Stimulated activated naive B cell treated with anti-CD40 and anti-IgM and Interleukin-4, amounts not matched to agents 10 μg/mL and 1 μg/mL and 100 μg/mL, for 72 hours (primary cell): Measurements from ENCODE around the gene ANKUB1.
"Not testable (repeated sequence)": the region's sequence is repeated elsewhere in the genome, so short reads cannot be mapped to it uniquely, and the experiment has no call there.

ENCODE experiments used
- ATAC-seq, 2 donors: fragments of 150-1000 bp; cut with Tn5 transposase; replicated peaks; 2 replicates each; pipeline ENCODE4 v1.10.0; 2021; ENCODE audit warnings: moderate library complexity in 1 of 2
- DNase-seq: peaks from one replicate; pipeline ENCODE4 v3.0.0; 2021
- H3K27ac Mint-ChIP-seq: one replicate; pipeline ENCODE4 v1.8.0; 2022; ENCODE audit warnings: mild to moderate bottlenecking, mixed read lengths
- H3K27me3 Mint-ChIP-seq, 2 donors: one replicate each; pipeline ENCODE4 v1.8.0; 2022; ENCODE audit warnings: mixed read lengths in 2 of 2
- H3K36me3 Mint-ChIP-seq, 2 donors: one replicate each; pipeline ENCODE4 v1.8.0; 2022; ENCODE audit warnings: mixed read lengths in 2 of 2, mild to moderate bottlenecking in 1 of 2
- H3K4me1 Mint-ChIP-seq, 2 donors: one replicate each; pipeline ENCODE4 v1.8.0; 2022; ENCODE audit warnings: mixed read lengths in 2 of 2, mild to moderate bottlenecking in 1 of 2
- H3K4me3 Mint-ChIP-seq, 2 donors: one replicate each; pipeline ENCODE4 v1.8.0; 2022; ENCODE audit warnings: mild to moderate bottlenecking in 2 of 2, mixed read lengths in 2 of 2, moderate library complexity in 1 of 2
- H3K9me3 Mint-ChIP-seq, 2 donors: one replicate each; pipeline ENCODE4 v1.8.0; 2022; ENCODE audit warnings: mixed read lengths in 2 of 2, mild to moderate bottlenecking in 1 of 2

The ANKUB1 gene

GRCh38 chr3:149792452-149793270, at the start of gene ANKUB1:
Gene ANKUB1, minus strand, starts transcription at chr3:149792554. Its CDS starts 188 bp downstream, at chr3:149792366.
- Mint-ChIP-seq H3K27ac (no peak within 1 kb of the TSS), H3K4me3 (no peak within 1 kb of the TSS)
- no peak for DNase-seq

GRCh38 chr3:149839896-149840295, 47.5 kb upstream of the ANKUB1 start:
- H3K4me3 Mint-ChIP-seq, result no peak overlapping the region

More at GRCh38 chr3:149792452-149793270, at the start of gene ANKUB1:
- Mint-ChIP-seq H3K4me1 (no peaks in the 10 kb centered on the region), H3K9me3 (no peaks in the 10 kb centered on the region), H3K27me3 (peaks cover 7 to 8% of the 10 kb centered on the region in 2 donors), H3K36me3 (no peaks in the 10 kb centered on the region)
- no peak for ATAC-seq

GRCh38 chr3:149839469-149839868, 47.1 kb upstream of the ANKUB1 start:
- H3K4me1 Mint-ChIP-seq, result peaks cover 17 to 40% of the 10 kb centered on the region in 2 donors
- not testable (repeated sequence) for ATAC-seq, H3K4me3 Mint-ChIP-seq, H3K27me3 Mint-ChIP-seq, DNase-seq, H3K27ac Mint-ChIP-seq
- peaks cover 12 to 15% of the 10 kb centered on the region in 2 donors for H3K9me3 Mint-ChIP-seq
- H3K36me3 Mint-ChIP-seq, result peaks cover 33 to 45% of the 10 kb centered on the region in 2 donors

More at GRCh38 chr3:149839896-149840295, 47.5 kb upstream of the ANKUB1 start:
- Mint-ChIP-seq H3K27me3 (no peaks in the 10 kb centered on the region), H3K9me3 (peaks cover 10 to 11% of the 10 kb centered on the region in 2 donors), H3K36me3 (peaks cover 28 to 41% of the 10 kb centered on the region in 2 donors), H3K27ac (no peak overlapping the region), H3K4me1 (peaks cover 20 to 44% of the 10 kb centered on the region in 2 donors)
- DNase-seq (no peak), ATAC-seq (no peak)

- not testable (repeated sequence) for H3K27ac Mint-ChIP-seq, H3K27me3 Mint-ChIP-seq, H3K4me3 Mint-ChIP-seq, DNase-seq, ATAC-seq
- Mint-ChIP-seq H3K4me1 (peaks cover 17 to 31% of the 10 kb centered on the region in 2 donors), H3K36me3 (peaks cover 33 to 46% of the 10 kb centered on the region in 2 donors), H3K9me3 (peaks cover 13 to 16% of the 10 kb centered on the region in 2 donors)
These were observed 46.1 kb upstream of the ANKUB1 start for GRCh38 chr3:149838491-149838890.

- H3K27me3 Mint-ChIP-seq, result no peaks in the 10 kb centered on the region
- H3K36me3 Mint-ChIP-seq, result peaks cover 39 to 55% of the 10 kb centered on the region in 2 donors
- DNase-seq (no peak), ATAC-seq (no peak)
- no peak overlapping the region for H3K27ac Mint-ChIP-seq
- H3K4me3 Mint-ChIP-seq, result no peak overlapping the region
- peaks cover 0 to 3% of the 10 kb centered on the region in 2 donors for H3K4me1 Mint-ChIP-seq
- H3K9me3 Mint-ChIP-seq, result peaks cover 18 to 21% of the 10 kb centered on the region in 2 donors
These were observed 40.9 kb upstream of the ANKUB1 start for GRCh38 chr3:149833241-149833640.

- DNase-seq (no peak), ATAC-seq (no peak)
- peaks cover 12 to 17% of the 10 kb centered on the region in 2 donors for H3K9me3 Mint-ChIP-seq
- H3K27me3 Mint-ChIP-seq, result no peaks in the 10 kb centered on the region
- no peak overlapping the region for H3K27ac Mint-ChIP-seq
- no peak overlapping the region for H3K4me3 Mint-ChIP-seq
- peaks cover 0 to 1% of the 10 kb centered on the region in 2 donors for H3K4me1 Mint-ChIP-seq
- peaks cover 28 to 44% of the 10 kb centered on the region in 2 donors for H3K36me3 Mint-ChIP-seq
These were observed 39.7 kb upstream of the ANKUB1 start for GRCh38 chr3:149832086-149832485.

- no peaks in the 10 kb centered on the region for H3K27me3 Mint-ChIP-seq
- H3K4me1 Mint-ChIP-seq, result peaks cover 0 to 1% of the 10 kb centered on the region in 2 donors
- no peak overlapping the region for H3K27ac Mint-ChIP-seq
- peaks cover 25 to 39% of the 10 kb centered on the region in 2 donors for H3K36me3 Mint-ChIP-seq
- H3K4me3 Mint-ChIP-seq, result no peak overlapping the region
- DNase-seq, result no peak
- peaks cover 12 to 15% of the 10 kb centered on the region in 2 donors for H3K9me3 Mint-ChIP-seq
- ATAC-seq, result no peak
These were observed 39.0 kb upstream of the ANKUB1 start for GRCh38 chr3:149831321-149831720.

GRCh38 chr3:149830902-149831301, 38.5 kb upstream of the ANKUB1 start:
- peaks cover 23 to 39% of the 10 kb centered on the region in 2 donors for H3K36me3 Mint-ChIP-seq
- no peaks in the 10 kb centered on the region for H3K27me3 Mint-ChIP-seq
- no peak for ATAC-seq
- no peak overlapping the region for H3K4me3 Mint-ChIP-seq
- no peak for DNase-seq
- peaks cover 3 to 4% of the 10 kb centered on the region in 2 donors for H3K4me1 Mint-ChIP-seq
- H3K9me3 Mint-ChIP-seq, result peaks cover 12 to 15% of the 10 kb centered on the region in 2 donors
- H3K27ac Mint-ChIP-seq, result no peak overlapping the region

- not testable (repeated sequence) for H3K4me3 Mint-ChIP-seq, H3K4me1 Mint-ChIP-seq, H3K27ac Mint-ChIP-seq, ATAC-seq, DNase-seq, H3K27me3 Mint-ChIP-seq
- Mint-ChIP-seq H3K36me3 (peaks cover 19 to 30% of the 10 kb centered on the region in 2 donors), H3K9me3 (peaks cover 7 to 12% of the 10 kb centered on the region in 2 donors)
These were observed 37.3 kb upstream of the ANKUB1 start for GRCh38 chr3:149829631-149830030.

GRCh38 chr3:149828390-149828789, 36.0 kb upstream of the ANKUB1 start:
- Mint-ChIP-seq H3K4me1 (peaks cover 5 to 8% of the 10 kb centered on the region in 2 donors), H3K27ac (no peak overlapping the region), H3K9me3 (peaks cover 9 to 10% of the 10 kb centered on the region in 2 donors), H3K4me3 (no peak overlapping the region), H3K36me3 (peaks cover 20 to 30% of the 10 kb centered on the region in 2 donors), H3K27me3 (no peaks in the 10 kb centered on the region)
- DNase-seq (no peak), ATAC-seq (no peak)

GRCh38 chr3:149826636-149827035, 34.3 kb upstream of the ANKUB1 start:
- Mint-ChIP-seq H3K4me1 (peaks cover 11 to 13% of the 10 kb centered on the region in 2 donors), H3K4me3 (no peak overlapping the region), H3K36me3 (peaks cover 17 to 26% of the 10 kb centered on the region in 2 donors), H3K27me3 (no peaks in the 10 kb centered on the region), H3K9me3 (peaks cover 8 to 9% of the 10 kb centered on the region in 2 donors), H3K27ac (no peak overlapping the region)
- DNase-seq (no peak), ATAC-seq (no peak)

GRCh38 chr3:149820183-149820582, 27.8 kb upstream of the ANKUB1 start:
- H3K36me3 Mint-ChIP-seq, result peaks cover 8 to 24% of the 10 kb centered on the region in 2 donors
- no peak overlapping the region for H3K27ac Mint-ChIP-seq
- no peak overlapping the region for H3K4me3 Mint-ChIP-seq
- no peak for DNase-seq
- no peak for ATAC-seq
- peaks cover 1 to 4% of the 10 kb centered on the region in 2 donors for H3K9me3 Mint-ChIP-seq
- peaks cover 29 to 52% of the 10 kb centered on the region in 2 donors for H3K4me1 Mint-ChIP-seq
- H3K27me3 Mint-ChIP-seq, result no peaks in the 10 kb centered on the region

- Mint-ChIP-seq H3K4me1 (peaks cover 31 to 60% of the 10 kb centered on the region in 2 donors), H3K4me3 (no peak overlapping the region), H3K27me3 (no peaks in the 10 kb centered on the region), H3K9me3 (peaks cover 1 to 4% of the 10 kb centered on the region in 2 donors), H3K36me3 (peaks cover 8 to 24% of the 10 kb centered on the region in 2 donors), H3K27ac (no peak overlapping the region)
- no peak for ATAC-seq
- no peak for DNase-seq
These were observed 27.1 kb upstream of the ANKUB1 start for GRCh38 chr3:149819432-149819831.

- H3K27ac Mint-ChIP-seq, result peak overlapping the region; percentile 56
- peaks cover 6 to 15% of the 10 kb centered on the region in 2 donors for H3K36me3 Mint-ChIP-seq
- peak overlapping the region; percentile 16 to 39 for H3K4me3 Mint-ChIP-seq
- no peaks in the 10 kb centered on the region for H3K27me3 Mint-ChIP-seq
- no peak for DNase-seq
- ATAC-seq, result no peak
- no peaks in the 10 kb centered on the region for H3K9me3 Mint-ChIP-seq
- peaks cover 36 to 69% of the 10 kb centered on the region in 2 donors for H3K4me1 Mint-ChIP-seq
These were observed 24.6 kb upstream of the ANKUB1 start for GRCh38 chr3:149816986-149817385.

- peaks cover 34 to 67% of the 10 kb centered on the region in 2 donors for H3K4me1 Mint-ChIP-seq
- H3K4me3 Mint-ChIP-seq, result no peak overlapping the region
- H3K27ac Mint-ChIP-seq, result no peak overlapping the region
- ATAC-seq (no peak), DNase-seq (no peak)
- no peaks in the 10 kb centered on the region for H3K27me3 Mint-ChIP-seq
- no peaks in the 10 kb centered on the region for H3K9me3 Mint-ChIP-seq
- peaks cover 4 to 11% of the 10 kb centered on the region in 2 donors for H3K36me3 Mint-ChIP-seq
These were observed 24.0 kb upstream of the ANKUB1 start for GRCh38 chr3:149816311-149816710.
